WI38 (cell line): ENCODE measurements around the gene BANP.
"Not testable (repeated sequence)": the region's sequence is repeated elsewhere in the genome, so short reads cannot be mapped to it uniquely, and the experiment has no call there.

Experiments used
- H3K4me3 ChIP-seq: 2 replicates; pipeline ENCODE4 v1.5.1; 2011; ENCODE audit warnings: low read depth, mild to moderate bottlenecking, control low read depth, low read length
- TF ChIP-seq, protein P1 (sequence below): IDR thresholded peaks from 2 replicates; pipeline ENCODE4 v1.5.1; 2012; ENCODE audit warnings: low read depth, mild to moderate bottlenecking, control low read depth, low read length

The BANP gene

DNA sequence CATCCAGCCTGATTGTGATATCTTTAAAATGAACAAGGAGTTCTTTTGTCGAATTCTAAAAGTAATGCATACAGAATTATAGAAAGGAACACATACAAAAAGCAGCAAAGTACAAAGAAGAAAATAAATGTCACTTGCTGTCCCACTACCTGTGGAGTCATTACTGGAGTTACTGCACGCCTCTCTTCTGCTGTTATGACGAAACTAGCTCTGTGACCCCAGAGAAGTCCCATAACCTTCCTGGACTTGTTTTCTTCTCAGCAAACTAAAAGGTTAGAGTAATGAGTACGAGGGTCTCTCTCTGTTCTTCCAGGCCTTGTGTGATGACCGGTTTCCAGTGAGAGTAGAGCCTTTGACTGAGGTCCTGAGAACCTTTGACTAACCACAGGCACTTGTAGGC, 26.9 kb downstream of the BANP start:
- no peak overlapping the region for H3K4me3 ChIP-seq
- TF ChIP-seq, protein P1, sequence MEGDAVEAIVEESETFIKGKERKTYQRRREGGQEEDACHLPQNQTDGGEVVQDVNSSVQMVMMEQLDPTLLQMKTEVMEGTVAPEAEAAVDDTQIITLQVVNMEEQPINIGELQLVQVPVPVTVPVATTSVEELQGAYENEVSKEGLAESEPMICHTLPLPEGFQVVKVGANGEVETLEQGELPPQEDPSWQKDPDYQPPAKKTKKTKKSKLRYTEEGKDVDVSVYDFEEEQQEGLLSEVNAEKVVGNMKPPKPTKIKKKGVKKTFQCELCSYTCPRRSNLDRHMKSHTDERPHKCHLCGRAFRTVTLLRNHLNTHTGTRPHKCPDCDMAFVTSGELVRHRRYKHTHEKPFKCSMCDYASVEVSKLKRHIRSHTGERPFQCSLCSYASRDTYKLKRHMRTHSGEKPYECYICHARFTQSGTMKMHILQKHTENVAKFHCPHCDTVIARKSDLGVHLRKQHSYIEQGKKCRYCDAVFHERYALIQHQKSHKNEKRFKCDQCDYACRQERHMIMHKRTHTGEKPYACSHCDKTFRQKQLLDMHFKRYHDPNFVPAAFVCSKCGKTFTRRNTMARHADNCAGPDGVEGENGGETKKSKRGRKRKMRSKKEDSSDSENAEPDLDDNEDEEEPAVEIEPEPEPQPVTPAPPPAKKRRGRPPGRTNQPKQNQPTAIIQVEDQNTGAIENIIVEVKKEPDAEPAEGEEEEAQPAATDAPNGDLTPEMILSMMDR = no peak

- TF ChIP-seq, protein P1 = no peak
- no peak overlapping the region for H3K4me3 ChIP-seq
Observed at GRCh38 chr16:87979352-87979751, 28.1 kb downstream of the BANP start.

DNA sequence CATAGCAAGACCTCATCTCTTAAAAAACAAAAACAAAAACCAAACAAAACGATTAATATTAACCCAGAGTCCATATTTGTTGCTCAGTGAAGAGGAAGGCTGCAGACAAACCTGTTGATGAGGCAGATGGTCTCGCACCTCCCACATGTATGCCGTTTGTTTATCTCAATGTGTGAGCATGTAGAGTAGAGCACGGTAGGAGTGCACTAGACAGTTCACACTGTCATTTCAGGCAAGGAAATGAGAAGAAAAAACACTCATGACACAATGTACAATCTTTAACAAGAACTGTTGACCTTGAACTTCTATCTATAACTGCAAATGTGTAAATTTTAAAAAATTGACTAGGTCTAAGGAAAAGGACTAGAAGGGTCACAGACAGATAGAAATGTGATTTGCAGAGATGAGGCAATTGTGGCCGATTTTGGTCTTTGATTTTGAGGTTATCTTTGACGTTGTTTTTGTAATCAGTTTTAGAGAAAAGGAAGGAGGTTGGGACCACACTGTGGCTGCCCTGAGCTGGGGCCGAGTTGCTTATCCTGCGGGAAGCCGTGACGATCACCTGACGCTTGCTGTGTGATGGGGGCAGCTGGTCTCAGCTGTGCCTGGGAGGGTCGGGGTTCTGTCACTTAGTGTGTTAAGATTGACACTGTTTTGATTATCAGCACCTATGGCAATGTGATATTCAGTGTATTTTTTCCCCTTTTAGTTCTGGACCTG, 28.8 kb downstream of the BANP start:
- H3K4me3 ChIP-seq = not testable (repeated sequence)

GRCh38 chr16:87981376-87981775, 30.1 kb downstream of the BANP start:
- not testable (repeated sequence) for H3K4me3 ChIP-seq

GRCh38 chr16:87982581-87983041, 31.4 kb downstream of the BANP start:
- TF ChIP-seq, protein P1 = no peak
- H3K4me3 ChIP-seq = no peak overlapping the region

DNA sequence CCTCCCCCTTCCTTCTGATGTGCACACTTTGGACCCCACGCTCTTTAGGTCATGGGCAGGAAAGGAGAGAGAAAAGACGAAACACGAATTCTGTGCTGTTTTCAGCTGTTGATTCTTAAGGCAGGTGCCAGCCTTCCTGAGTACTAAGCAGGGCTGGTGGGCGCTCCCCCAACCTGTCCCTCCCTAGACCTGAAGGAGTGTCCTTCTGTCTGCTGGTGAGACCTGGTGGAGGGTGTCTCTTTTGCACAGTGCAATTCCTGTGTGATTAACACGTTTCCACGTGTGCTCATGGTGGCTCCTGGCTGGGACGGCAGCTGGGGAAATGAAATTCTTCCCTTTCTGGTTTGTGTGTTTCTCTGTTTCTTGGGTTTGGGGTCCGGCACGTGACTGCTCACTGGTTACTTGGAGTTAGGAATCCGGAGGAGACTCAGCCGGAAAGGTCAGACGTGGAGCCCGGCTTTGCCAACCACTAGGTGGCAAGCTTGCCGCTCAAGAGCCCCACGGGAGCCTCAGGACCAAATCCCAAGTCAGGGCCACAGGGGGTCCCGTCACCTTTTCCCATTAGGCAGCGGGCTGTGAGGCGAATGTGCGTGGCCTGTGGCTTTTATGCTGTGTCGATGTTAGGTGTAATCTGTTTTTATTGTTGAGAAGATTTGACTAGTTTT, 32.0 kb downstream of the BANP start:
- not testable (repeated sequence) for H3K4me3 ChIP-seq
- TF ChIP-seq, protein P1 = peak; percentile 45

- not testable (repeated sequence) for H3K4me3 ChIP-seq
Observed at GRCh38 chr16:87983737-87984097, 32.5 kb downstream of the BANP start.

DNA sequence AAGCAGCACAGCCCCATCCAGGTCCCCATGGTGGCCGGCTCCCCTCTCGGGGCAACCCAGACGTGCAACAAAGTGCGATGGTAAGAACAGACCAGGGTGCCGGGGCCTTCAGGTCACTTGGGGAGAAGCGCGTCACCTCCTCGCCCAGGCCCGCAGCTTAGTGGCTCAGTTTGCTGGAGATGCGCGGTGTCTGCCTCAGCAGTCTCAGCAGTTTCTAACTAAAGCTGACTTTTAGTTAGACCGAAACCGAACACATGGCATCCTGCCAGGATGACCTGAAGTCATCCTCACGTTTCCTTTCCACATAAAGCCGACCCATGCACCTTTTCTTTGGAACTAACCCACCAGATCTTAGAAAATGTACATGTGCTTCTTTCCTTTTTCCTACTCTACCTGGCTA, 32.9 kb downstream of the BANP start:
- not testable (repeated sequence) for H3K4me3 ChIP-seq

DNA sequence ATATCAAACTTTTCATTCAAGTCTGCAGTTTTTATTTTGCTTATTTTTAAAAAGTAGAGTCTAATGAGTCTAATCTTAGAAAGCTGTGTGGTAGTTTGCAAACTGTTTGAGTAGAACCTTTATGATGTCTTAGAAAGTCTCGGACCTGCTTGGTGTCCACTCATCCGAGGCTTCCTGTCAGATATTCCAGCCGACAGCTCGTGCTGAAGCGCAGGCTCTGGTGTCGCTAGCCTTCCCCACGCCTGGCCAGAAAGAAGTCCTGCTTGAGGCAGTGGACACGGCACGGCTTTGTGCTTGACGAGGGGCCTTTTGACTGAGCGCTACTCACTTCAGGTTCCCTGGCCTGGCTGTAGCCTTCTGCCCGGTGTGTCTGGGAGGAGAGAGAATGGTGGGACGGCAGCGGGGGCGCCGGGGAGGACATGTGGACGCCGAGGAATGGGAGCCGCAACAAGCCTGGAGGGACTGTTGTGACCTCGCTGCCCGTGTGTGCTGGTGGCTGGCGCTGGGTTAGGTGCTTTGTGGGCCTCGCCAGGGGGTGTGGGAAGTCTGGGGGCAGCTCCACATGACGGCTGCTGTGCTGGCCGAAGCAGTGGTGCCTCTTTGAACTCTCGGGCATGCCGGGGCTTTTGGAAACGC, 33.5 kb downstream of the BANP start:
- no peak overlapping the region for H3K4me3 ChIP-seq
- TF ChIP-seq, protein P1 = no peak

DNA sequence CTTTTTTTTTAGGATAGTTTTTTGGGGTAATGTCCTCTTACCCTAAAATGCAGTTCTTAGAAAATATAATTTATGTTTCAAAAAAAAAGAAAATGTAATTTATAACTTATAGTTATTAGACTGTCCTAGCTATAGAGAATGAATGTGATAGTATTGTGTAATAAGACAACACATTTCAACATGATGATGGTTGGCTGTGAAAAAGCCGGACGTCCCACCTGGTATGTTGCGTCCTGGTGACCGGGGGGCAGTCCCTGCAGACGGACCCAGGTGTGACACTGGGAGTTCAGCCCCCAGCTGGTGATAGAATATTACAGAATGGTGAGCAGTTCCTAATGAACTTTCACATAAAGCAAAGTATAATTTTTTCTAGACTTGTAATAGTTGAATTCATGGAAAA, 34.3 kb downstream of the BANP start:
- H3K4me3 ChIP-seq = not testable (repeated sequence)
